HL-60/S4 treated with retinoic acid at 250 ng/mL for 4 days and 3 days (cell line): ENCODE data around the gene DNAJA4.

Experiments
- in situ Hi-C: fragments of 300-500 bp; cut with MboI; formaldehyde crosslinking; loops from 2 replicates; pipeline ENCODE4 v1.7.0; 2022; ENCODE audit warnings: low sequenced_read_pairs

The DNAJA4 gene

GRCh38 chr15:78272776-78273175 lies 8.4 kb downstream of the DNAJA4 start:
- in situ Hi-C loops: no loop called here

- in situ Hi-C loops: no loop called here
Observed at GRCh38 chr15:78274994-78275393, 10.6 kb downstream of the DNAJA4 start.

GRCh38 chr15:78276064-78276943 lies 11.9 kb downstream of the DNAJA4 start:
- in situ Hi-C loops: no loop called here

GRCh38 chr15:78280319-78281072 lies 16.1 kb downstream of the DNAJA4 start:
- in situ Hi-C loops: no loop called here

- in situ Hi-C loops: no loop called here
Observed at GRCh38 chr15:78282324-78282723, 18.0 kb downstream of the DNAJA4 start.

GRCh38 chr15:78284758-78285157 lies 20.4 kb downstream of the DNAJA4 start:
- in situ Hi-C loops: no loop called here

- in situ Hi-C loops: no loop called here
Observed at GRCh38 chr15:78290222-78290621, 25.9 kb downstream of the DNAJA4 start.

GRCh38 chr15:78291052-78291451 lies 26.7 kb downstream of the DNAJA4 start:
- in situ Hi-C loops: no loop called here

GRCh38 chr15:78291698-78292097 lies 27.3 kb downstream of the DNAJA4 start:
- in situ Hi-C loops: no loop called here

GRCh38 chr15:78292219-78292618 lies 27.9 kb downstream of the DNAJA4 start:
- in situ Hi-C loops: no loop called here

- in situ Hi-C loops: no loop called here
Observed at GRCh38 chr15:78299101-78299930, 35.0 kb downstream of the DNAJA4 start, which contains the start of gene SKIC8. Gene SKIC8 (minus strand): TSS chr15:78299609. CDS start chr15:78295686, 3,923 bp downstream.

GRCh38 chr15:78301326-78301725 lies 37.0 kb downstream of the DNAJA4 start:
- in situ Hi-C loops: no loop called here

GRCh38 chr15:78301828-78302227 lies 37.5 kb downstream of the DNAJA4 start:
- in situ Hi-C loops: no loop called here

GRCh38 chr15:78302579-78303312 lies 38.4 kb downstream of the DNAJA4 start:
- in situ Hi-C loops: no loop called here

GRCh38 chr15:78304216-78305066 lies 40.1 kb downstream of the DNAJA4 start:
- in situ Hi-C loops: no loop called here

GRCh38 chr15:78306176-78306774 lies 41.9 kb downstream of the DNAJA4 start:
- in situ Hi-C loops: no loop called here

- in situ Hi-C loops: no loop called here
Observed at GRCh38 chr15:78307976-78308375, 43.6 kb downstream of the DNAJA4 start.

GRCh38 chr15:78308422-78309032 lies 44.2 kb downstream of the DNAJA4 start:
- in situ Hi-C loops: no loop called here

- in situ Hi-C loops: no loop called here
Observed at GRCh38 chr15:78311292-78311691, 46.9 kb downstream of the DNAJA4 start.
